Activated CD4-positive, alpha-beta memory T cell treated with anti-CD3 and anti-CD28 coated beads, Interleukin-2, amount 10 ng/mL, durations not matched to agents 7 days and 5 days (primary cell): ENCODE results near the gene GLOD4. TPM values are rescaled to one million over a fixed set of nuclear protein-coding genes. Genes with fewer than 3 reads are reported as not detected.
"Not testable (repeated sequence)": the region's sequence is repeated elsewhere in the genome, so short reads cannot be mapped to it uniquely, and the experiment has no call there.

Experiments used
- CTCF ChIA-PET: fragments of 350-600 bp; sonication (Branson Sonifier 250); formaldehyde crosslinking; loops from one replicate; lab custom pipeline; 2021; ENCODE audit warnings: antibody characterized with exemption, inconsistent platforms; lab: Charles Lee
- POLR2A ChIA-PET: fragments of 350-600 bp; sonication (Branson Sonifier 250); formaldehyde crosslinking; loops from one replicate; lab custom pipeline; 2021; ENCODE audit warnings: antibody characterized with exemption; lab: Charles Lee
- DNase-seq: peaks from one replicate; pipeline ENCODE4 v3.0.0-alpha.2; 2020
- H3K27ac Mint-ChIP-seq: one replicate; pipeline ENCODE4 v1.8.0; 2021; ENCODE audit warnings: mild to moderate bottlenecking, mixed read lengths
- H3K27me3 Mint-ChIP-seq: one replicate; pipeline ENCODE4 v1.8.0; 2021; ENCODE audit warnings: mixed read lengths
- H3K36me3 Mint-ChIP-seq: one replicate; pipeline ENCODE4 v1.8.0; 2021; ENCODE audit warnings: low read depth, mixed read lengths
- H3K4me1 Mint-ChIP-seq: one replicate; pipeline ENCODE4 v1.8.0; 2021; ENCODE audit warnings: mixed read lengths
- H3K4me3 Mint-ChIP-seq: one replicate; pipeline ENCODE4 v1.8.0; 2021; ENCODE audit warnings: mild to moderate bottlenecking, mixed read lengths
- H3K9me3 Mint-ChIP-seq: one replicate; pipeline ENCODE4 v1.8.0; 2021; ENCODE audit warnings: mixed read lengths
- total RNA-seq, 2 experiments: library from RNA; stranded (reverse); gene quantifications; one replicate each; pipeline ENCODE4 v1.2.3, GENCODE V29; 2021

The GLOD4 gene
- total RNA-seq, 2 experiments from 2014 or later, result 46.0 to 54.1 TPM

- Mint-ChIP-seq H3K27ac (no peak overlapping the region), H3K9me3 (no peaks in the 10 kb centered on the region), H3K36me3 (peaks cover 2% of the 10 kb centered on the region), H3K4me3 (no peak overlapping the region), H3K27me3 (no peaks in the 10 kb centered on the region), H3K4me1 (peaks cover 6% of the 10 kb centered on the region)
- no peak for DNase-seq
- ChIA-PET POLR2A (interaction anchor here (1.1 kb wide), 1 partner anchor 16 kb away, joined by 3 read pairs; no protein-coding TSS in a partner anchor), CTCF (interaction anchor here (1.8 to 2.2 kb wide), 2 partner anchors 184 to 199 kb away, joined by 5 to 9 read pairs; partner anchors contain the start of gene TIMM22)
These were observed 15.3 kb upstream of the GLOD4 start for GRCh38 chr17:797236-797840.

- Mint-ChIP-seq H3K36me3 (peaks cover 6% of the 10 kb centered on the region), H3K4me3 (no peak overlapping the region), H3K4me1 (peaks cover 6% of the 10 kb centered on the region), H3K27ac (no peak overlapping the region), H3K9me3 (no peaks in the 10 kb centered on the region), H3K27me3 (no peaks in the 10 kb centered on the region)
- POLR2A ChIA-PET, result interaction anchor here (2.2 kb wide), 1 partner anchor 184 kb away, joined by 10 read pairs; no protein-coding TSS in a partner anchor
- no peak for DNase-seq
- CTCF ChIA-PET, result interaction anchor here (0.6 to 1.8 kb wide), 3 partner anchors 15 to 200 kb away, joined by 3 to 5 read pairs (median 5); partner anchors contain the start of gene TIMM22
These were observed 14.5 kb upstream of the GLOD4 start for GRCh38 chr17:796609-797008.

GRCh38 chr17:795721-796120 is 13.6 kb upstream of the GLOD4 start:
- no peak for DNase-seq
- ChIA-PET CTCF (interaction anchor here (0.7 to 3.6 kb wide), 7 partner anchors 13 to 205 kb away, joined by 3 to 42 read pairs (median 3); partner anchors contain the start of genes GLOD4, MRM3, NXN and TIMM22), POLR2A (interaction anchor here (2.2 kb wide), 1 partner anchor 185 kb away, joined by 10 read pairs; no protein-coding TSS in a partner anchor)
- H3K4me1 Mint-ChIP-seq, result peaks cover 6% of the 10 kb centered on the region
- no peaks in the 10 kb centered on the region for H3K9me3 Mint-ChIP-seq
- H3K4me3 Mint-ChIP-seq, result no peak overlapping the region
- H3K27ac Mint-ChIP-seq, result no peak overlapping the region
- H3K36me3 Mint-ChIP-seq, result peaks cover 14% of the 10 kb centered on the region
- H3K27me3 Mint-ChIP-seq, result no peaks in the 10 kb centered on the region

DNA sequence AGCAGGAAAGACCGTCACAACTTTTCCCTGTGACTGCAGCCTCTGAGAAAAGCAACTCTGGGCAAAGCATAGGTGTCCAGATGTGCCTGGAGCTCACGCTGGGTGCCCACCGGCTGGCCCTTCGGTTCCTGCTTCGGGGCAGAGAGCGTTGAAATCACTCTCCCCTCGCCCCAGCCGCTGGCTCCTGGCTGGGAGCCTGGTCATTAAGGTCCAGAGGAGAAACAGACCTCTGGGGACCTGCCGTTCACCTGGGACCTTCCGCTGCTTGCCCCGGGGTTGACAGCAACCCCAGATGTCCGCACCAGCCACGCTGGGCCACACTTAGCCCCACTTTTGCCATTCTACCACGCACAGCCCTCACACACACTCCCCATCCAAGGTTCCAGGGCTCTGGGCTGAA is 13.2 kb upstream of the GLOD4 start:
- peaks cover 6% of the 10 kb centered on the region for H3K4me1 Mint-ChIP-seq
- POLR2A ChIA-PET, result interaction anchor here (2.0 to 2.2 kb wide), 2 partner anchors 14 to 186 kb away, joined by 7 to 10 read pairs; partner anchors contain the start of genes GLOD4 and MRM3

DNA sequence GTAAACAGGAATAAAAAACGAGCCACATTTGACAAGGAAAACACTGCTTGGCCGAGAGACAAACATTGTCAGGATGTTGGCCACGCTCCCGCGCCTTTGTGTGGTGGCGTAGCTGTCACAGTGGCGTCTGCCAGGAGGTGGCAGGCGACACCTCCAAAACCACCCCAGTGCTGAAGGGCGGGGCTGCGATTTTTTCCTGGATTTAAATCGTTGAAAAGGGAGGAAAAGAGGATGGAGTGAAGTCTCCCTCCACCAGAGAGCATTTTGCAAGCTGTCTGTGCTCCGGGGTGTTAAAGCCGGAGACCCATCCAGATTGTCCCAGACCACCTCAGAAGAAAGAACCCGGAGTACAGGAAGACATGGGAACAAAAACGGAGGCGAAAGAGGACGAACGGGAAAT is 12.8 kb upstream of the GLOD4 start:
- no peak overlapping the region for H3K27ac Mint-ChIP-seq
- DNase-seq, result peak; percentile 49
- CTCF ChIA-PET, result interaction anchor here (1.1 to 3.6 kb wide), 5 partner anchors 12 to 206 kb away, joined by 3 to 42 read pairs (median 5); partner anchors contain the start of genes GLOD4, MRM3, NXN and TIMM22
- H3K4me1 Mint-ChIP-seq, result peaks cover 6% of the 10 kb centered on the region
- peaks cover 17% of the 10 kb centered on the region for H3K36me3 Mint-ChIP-seq
- no peaks in the 10 kb centered on the region for H3K27me3 Mint-ChIP-seq
- POLR2A ChIA-PET, result interaction anchor here (2.0 to 2.2 kb wide), 2 partner anchors 13 to 186 kb away, joined by 7 to 10 read pairs; partner anchors contain the start of genes GLOD4 and MRM3
- no peak overlapping the region for H3K4me3 Mint-ChIP-seq
- H3K9me3 Mint-ChIP-seq, result no peaks in the 10 kb centered on the region

More for the DNA sequence above, 13.2 kb upstream of the GLOD4 start:
- CTCF ChIA-PET, result interaction anchor here (0.8 to 3.6 kb wide), 6 partner anchors 13 to 205 kb away, joined by 3 to 42 read pairs (median 4); partner anchors contain the start of genes GLOD4, MRM3, NXN and TIMM22
- Mint-ChIP-seq H3K27ac (no peak overlapping the region), H3K4me3 (no peak overlapping the region), H3K27me3 (no peaks in the 10 kb centered on the region), H3K9me3 (no peaks in the 10 kb centered on the region), H3K36me3 (peaks cover 14% of the 10 kb centered on the region)
- DNase-seq, result no peak

- Mint-ChIP-seq H3K27me3 (no peaks in the 10 kb centered on the region), H3K9me3 (no peaks in the 10 kb centered on the region), H3K4me1 (peaks cover 6% of the 10 kb centered on the region), H3K4me3 (no peak overlapping the region), H3K27ac (no peak overlapping the region), H3K36me3 (peaks cover 31% of the 10 kb centered on the region)
- ChIA-PET CTCF (interaction anchor here (1.2 to 1.5 kb wide), 2 partner anchors 10 to 189 kb away, joined by 4 to 9 read pairs; partner anchors contain the start of genes GLOD4 and MRM3), POLR2A (interaction anchor here (1.1 kb wide), 1 partner anchor 77 kb away, joined by 3 read pairs; no protein-coding TSS in a partner anchor)
- no peak for DNase-seq
These were observed 10.2 kb upstream of the GLOD4 start for GRCh38 chr17:792277-792676.

- ChIA-PET CTCF (interaction anchor here (0.8 to 1.5 kb wide), 3 partner anchors 10 to 205 kb away, joined by 3 to 9 read pairs (median 4); partner anchors contain the start of genes GLOD4, MRM3 and TIMM22), POLR2A (interaction anchor here (1.1 kb wide), 1 partner anchor 76 kb away, joined by 3 read pairs; no protein-coding TSS in a partner anchor)
- Mint-ChIP-seq H3K36me3 (peaks cover 33% of the 10 kb centered on the region), H3K27ac (no peak overlapping the region), H3K4me1 (peaks cover 6% of the 10 kb centered on the region), H3K4me3 (no peak overlapping the region), H3K27me3 (no peaks in the 10 kb centered on the region), H3K9me3 (no peaks in the 10 kb centered on the region)
- DNase-seq, result no peak
These were observed 9.7 kb upstream of the GLOD4 start for GRCh38 chr17:791829-792228.

DNA sequence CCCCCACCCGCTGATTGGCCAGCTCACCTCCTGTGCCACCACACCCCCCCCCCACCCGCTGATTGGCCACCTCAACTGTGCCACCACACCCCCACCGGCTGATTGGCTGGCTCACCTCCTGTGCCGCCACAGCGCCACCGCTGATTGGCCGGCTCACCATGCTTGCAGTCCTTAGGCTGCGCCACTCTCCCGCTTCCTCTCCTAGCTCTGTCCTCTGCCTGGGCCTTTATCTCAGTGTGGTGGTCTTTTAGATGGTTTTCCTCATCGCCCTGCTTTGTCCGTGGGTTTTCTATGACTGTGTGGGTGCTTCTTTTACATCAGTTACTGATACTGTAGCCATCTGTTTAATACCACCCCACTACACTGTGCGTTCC is 8.8 kb upstream of the GLOD4 start:
- DNase-seq, H3K4me1 Mint-ChIP-seq, H3K27ac Mint-ChIP-seq, CTCF ChIA-PET, H3K9me3 Mint-ChIP-seq, H3K4me3 Mint-ChIP-seq, H3K27me3 Mint-ChIP-seq, POLR2A ChIA-PET: not testable (repeated sequence)
- peaks cover 33% of the 10 kb centered on the region for H3K36me3 Mint-ChIP-seq

GRCh38 chr17:789931-790873 is 8.1 kb upstream of the GLOD4 start:
- H3K27me3 Mint-ChIP-seq, H3K4me3 Mint-ChIP-seq, H3K27ac Mint-ChIP-seq, DNase-seq, H3K9me3 Mint-ChIP-seq, POLR2A ChIA-PET, H3K4me1 Mint-ChIP-seq: not testable (repeated sequence)
- H3K36me3 Mint-ChIP-seq, result peaks cover 33% of the 10 kb centered on the region
- CTCF ChIA-PET, result interaction anchor here (1.6 kb wide), 1 partner anchor 207 kb away, joined by 5 read pairs; the partner anchor contains the start of gene TIMM22

DNA sequence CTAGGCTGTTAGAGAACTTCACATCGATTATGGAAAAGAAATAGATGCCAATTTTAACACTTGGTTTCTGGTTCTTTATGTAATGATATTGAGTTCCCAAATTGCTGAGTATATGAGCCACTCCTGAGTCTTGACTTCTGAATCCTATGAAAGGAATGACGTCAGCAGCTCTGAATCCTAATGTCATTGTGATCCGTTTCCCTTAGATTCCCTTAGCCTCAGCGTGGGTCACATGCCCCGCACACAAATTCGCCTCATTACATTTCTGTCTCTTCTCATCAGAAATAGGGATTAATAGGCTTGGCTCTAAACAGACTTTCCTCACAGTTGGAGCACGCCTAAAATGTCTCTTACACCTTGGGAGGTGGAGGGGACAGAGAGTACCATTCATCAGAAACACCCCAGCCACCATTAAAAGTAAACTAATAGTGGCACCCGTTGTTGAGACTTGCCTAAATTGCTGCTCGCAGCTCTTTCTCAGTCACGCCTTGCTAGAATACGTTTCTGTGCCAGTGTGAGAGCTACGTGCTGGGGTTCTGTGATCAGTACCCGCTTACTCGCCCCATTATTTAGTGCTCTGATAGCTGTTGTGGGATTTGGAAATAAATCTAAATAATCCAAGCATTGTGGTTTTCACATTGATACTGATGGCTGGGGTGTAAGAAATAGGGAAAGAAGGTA is 7.2 kb upstream of the GLOD4 start:
- H3K4me3 Mint-ChIP-seq, result no peak overlapping the region
- no peaks in the 10 kb centered on the region for H3K9me3 Mint-ChIP-seq
- H3K27me3 Mint-ChIP-seq, result no peaks in the 10 kb centered on the region
- ChIA-PET CTCF (interaction anchor here (1.6 to 1.7 kb wide), 2 partner anchors 192 to 207 kb away, joined by 4 to 5 read pairs; partner anchors contain the start of gene TIMM22), POLR2A (interaction anchor here (1.3 kb wide), 1 partner anchor 191 kb away, joined by 3 read pairs; no protein-coding TSS in a partner anchor)
- H3K4me1 Mint-ChIP-seq, result peaks cover 6% of the 10 kb centered on the region
- peaks cover 33% of the 10 kb centered on the region for H3K36me3 Mint-ChIP-seq
- H3K27ac Mint-ChIP-seq, result no peak overlapping the region
- no peak for DNase-seq

DNA sequence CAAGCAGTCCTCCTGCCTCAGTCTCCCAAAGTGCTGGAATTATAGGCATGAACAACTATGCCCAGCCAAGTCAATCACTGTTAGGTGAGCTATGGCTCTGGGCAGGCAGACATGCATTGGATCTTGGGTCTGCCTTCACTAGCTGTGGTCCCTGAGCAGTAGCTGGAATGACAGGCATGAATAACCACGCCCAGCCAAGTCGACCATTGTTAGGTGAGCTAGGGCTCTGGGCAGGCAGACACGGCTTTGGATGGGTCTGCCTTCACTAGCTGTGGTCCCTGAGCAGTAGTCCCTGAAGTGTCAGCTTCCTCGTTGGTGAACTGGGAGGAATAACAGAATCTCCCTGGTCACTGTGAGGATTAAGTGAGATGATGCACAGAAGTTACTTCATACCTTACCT is 6.5 kb upstream of the GLOD4 start:
- peaks cover 37% of the 10 kb centered on the region for H3K36me3 Mint-ChIP-seq
- H3K4me1 Mint-ChIP-seq, result peaks cover 14% of the 10 kb centered on the region
- DNase-seq, result no peak
- no peak overlapping the region for H3K27ac Mint-ChIP-seq
- no peak overlapping the region for H3K4me3 Mint-ChIP-seq
- H3K27me3 Mint-ChIP-seq, result no peaks in the 10 kb centered on the region
- CTCF ChIA-PET, result interaction anchor here (0.7 to 1.7 kb wide), 3 partner anchors 74 to 208 kb away, joined by 4 to 5 read pairs (median 4); partner anchors contain the start of gene TIMM22
- H3K9me3 Mint-ChIP-seq, result no peaks in the 10 kb centered on the region
- POLR2A ChIA-PET, result interaction anchor here (1.3 kb wide), 1 partner anchor 192 kb away, joined by 3 read pairs; no protein-coding TSS in a partner anchor
